Choroid plexus epithelial cell (primary cell): Measurements from ENCODE around the gene GALNT1.
A peak's percentile ranks its signal among the peaks of the same experiment; 100 is the strongest.

Experiments used
- DNase-seq: peaks from one replicate; pipeline ENCODE4 v3.0.0-alpha.2; 2010; ENCODE audit warnings: low read depth
- H3K4me3 ChIP-seq: 2 replicates; pipeline ENCODE4 v1.5.1; 2011; ENCODE audit warnings: low read depth, mild to moderate bottlenecking, control low read depth, low read length, moderate library complexity
- TF ChIP-seq, protein P1 (sequence below): conservative IDR thresholded peaks from 2 replicates; pipeline ENCODE4 v1.5.1; 2011; ENCODE audit warnings: low read depth, mild to moderate bottlenecking, control low read depth, inconsistent platforms, low read length, moderate library complexity

The GALNT1 gene

DNA sequence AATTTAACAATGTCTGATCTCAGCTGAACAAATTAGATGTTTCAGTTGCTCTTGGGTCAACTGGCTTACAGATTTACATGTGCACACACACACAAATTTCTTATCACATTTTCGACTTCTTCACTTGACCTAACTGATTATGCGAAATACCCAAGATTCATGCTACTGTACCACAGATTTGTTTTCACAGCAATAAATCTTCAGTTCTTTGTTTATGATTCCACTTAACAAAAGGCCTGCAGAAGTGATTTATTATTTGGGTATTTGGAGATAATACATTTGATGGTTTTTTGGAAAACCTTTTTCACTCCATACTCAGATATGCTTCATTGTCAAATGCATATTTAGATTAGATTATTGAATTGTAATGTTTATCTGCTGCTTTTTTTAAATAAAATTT is 129.0 kb downstream of the GALNT1 start:
- TF ChIP-seq, protein P1, sequence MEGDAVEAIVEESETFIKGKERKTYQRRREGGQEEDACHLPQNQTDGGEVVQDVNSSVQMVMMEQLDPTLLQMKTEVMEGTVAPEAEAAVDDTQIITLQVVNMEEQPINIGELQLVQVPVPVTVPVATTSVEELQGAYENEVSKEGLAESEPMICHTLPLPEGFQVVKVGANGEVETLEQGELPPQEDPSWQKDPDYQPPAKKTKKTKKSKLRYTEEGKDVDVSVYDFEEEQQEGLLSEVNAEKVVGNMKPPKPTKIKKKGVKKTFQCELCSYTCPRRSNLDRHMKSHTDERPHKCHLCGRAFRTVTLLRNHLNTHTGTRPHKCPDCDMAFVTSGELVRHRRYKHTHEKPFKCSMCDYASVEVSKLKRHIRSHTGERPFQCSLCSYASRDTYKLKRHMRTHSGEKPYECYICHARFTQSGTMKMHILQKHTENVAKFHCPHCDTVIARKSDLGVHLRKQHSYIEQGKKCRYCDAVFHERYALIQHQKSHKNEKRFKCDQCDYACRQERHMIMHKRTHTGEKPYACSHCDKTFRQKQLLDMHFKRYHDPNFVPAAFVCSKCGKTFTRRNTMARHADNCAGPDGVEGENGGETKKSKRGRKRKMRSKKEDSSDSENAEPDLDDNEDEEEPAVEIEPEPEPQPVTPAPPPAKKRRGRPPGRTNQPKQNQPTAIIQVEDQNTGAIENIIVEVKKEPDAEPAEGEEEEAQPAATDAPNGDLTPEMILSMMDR, result no peak
- DNase-seq, result no peak
- H3K4me3 ChIP-seq, result no peak overlapping the region

DNA sequence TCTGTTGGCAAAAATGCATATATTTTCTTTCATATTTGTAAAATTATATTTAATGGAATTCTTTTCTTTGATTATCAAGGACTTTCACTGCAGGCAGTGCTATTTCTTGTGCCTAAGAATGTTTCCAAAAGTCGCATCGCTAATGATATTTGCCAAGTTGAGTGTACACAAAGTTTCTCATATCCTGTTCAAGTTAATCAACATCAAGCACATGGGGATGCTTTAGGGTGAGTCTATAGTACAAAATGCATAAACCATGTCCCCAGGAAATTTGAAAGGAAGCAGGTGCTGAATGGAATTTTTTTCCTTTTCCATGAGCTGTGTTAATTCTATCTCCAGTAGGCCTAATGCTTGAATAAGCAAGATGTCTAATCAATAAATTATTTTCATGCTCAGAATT is 129.7 kb downstream of the GALNT1 start:
- TF ChIP-seq, protein P1, result no peak
- DNase-seq, result no peak
- H3K4me3 ChIP-seq, result no peak overlapping the region

DNA sequence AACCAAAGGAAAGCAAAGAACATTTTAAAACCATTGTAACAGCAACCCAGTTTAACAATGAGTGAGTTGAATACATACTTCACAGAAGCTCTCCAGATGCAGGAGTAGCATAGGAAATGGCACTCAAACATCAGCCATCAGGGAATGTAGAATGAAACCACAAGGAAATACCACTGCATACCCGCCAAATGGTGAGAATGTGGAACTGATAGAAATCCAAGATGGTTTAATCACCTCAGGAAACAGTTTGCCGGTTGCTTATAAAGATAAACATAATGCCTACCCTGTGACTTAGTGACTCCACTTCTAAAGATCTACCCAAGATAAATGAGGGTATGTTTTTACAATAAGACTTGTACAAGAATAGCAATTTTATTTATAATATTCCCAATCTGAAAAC is 132.0 kb downstream of the GALNT1 start:
- peak; percentile 71 for DNase-seq
- TF ChIP-seq, protein P1, result peak; percentile 7
- H3K4me3 ChIP-seq, result no peak overlapping the region

DNA sequence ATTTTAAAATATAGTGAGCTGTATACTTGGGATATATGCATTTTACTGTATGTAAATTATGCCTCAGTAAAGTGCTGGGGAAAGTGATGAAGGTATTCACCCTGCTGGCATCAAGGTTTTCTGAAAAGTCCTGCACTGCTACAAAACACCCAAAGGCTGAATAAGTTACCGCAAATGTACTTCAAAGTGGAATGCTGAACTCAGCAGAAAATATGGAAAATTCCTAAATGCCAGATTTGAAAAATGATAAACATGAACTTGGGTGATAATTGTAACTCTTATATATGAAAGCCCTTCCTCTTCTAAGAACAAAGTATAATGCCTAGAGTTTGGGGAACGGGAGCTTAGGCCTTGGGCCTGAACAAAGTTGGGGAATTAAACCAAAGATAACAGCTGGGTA is 133.0 kb downstream of the GALNT1 start:
- no peak overlapping the region for H3K4me3 ChIP-seq
- TF ChIP-seq, protein P1, result no peak
- DNase-seq, result no peak

DNA sequence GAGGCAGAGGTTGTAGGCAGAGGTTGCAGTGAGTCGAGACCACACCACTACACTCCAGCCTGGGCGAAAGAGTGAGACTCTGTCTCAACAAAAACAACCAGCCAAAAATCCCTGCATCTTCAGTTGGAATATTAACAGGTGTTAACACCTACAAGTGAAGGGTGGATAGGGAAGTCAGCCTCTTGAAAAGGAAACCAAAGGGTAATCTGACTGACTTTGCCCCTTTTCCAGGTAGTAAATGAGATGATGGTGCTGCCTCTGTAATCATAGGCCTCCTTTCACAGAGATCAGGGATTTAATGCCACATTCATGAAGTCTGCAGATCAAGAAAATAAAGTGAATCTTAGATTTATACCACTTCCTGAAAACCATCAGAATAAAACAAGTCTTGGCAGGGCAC is 133.6 kb downstream of the GALNT1 start:
- DNase-seq, result no peak
- TF ChIP-seq, protein P1, result no peak
- H3K4me3 ChIP-seq, result no peak overlapping the region

DNA sequence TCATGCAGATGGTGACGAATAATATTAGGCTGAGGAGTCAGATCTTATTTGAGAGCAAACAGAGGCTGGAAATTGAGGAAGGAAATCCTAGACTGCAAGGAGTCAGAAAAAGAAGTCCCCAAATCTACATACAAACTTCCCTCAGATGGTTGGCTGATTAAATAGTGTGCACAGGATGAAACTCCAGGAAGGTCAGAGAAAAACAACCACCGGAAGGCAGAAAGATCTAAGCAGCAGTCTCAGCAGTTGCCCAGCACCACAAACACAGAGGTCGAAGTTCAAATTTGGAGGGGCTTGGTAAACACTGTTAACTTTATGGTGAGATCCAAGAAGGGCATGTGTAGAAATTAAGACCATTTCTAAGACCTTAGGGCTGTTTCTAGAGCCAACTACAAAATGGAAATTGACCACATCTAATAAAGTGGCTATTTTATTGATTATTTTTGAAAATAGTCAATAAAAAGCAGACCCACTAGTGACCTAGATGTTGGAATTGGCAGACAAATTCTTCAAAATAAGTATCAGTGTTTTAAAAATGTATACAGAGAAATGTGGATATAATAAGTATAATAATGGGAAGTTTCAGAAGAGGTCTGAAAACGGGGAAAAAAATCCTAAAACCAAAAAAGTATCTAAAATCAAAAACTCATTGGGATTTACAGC is 134.8 kb downstream of the GALNT1 start:
- no peak overlapping the region for H3K4me3 ChIP-seq
- TF ChIP-seq, protein P1, result no peak
- DNase-seq, result no peak

DNA sequence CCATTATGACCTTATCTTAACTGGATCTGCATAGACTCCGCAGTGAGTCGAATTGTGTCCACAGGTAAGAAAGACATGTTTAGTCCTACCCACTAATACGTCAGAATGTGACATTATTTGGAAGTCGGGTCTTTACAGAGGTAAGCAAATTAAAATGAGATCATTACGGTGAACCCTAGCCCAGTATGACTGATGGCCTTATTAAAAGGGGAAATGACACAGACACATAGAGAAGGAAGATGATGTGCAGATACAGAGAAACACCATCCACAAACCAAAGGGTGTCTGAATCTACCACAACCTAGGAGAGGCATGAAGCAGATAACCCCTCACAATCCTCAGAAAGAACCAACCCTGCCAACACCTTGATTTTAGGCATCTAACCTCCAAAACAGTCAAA is 135.6 kb downstream of the GALNT1 start:
- TF ChIP-seq, protein P1, result no peak
- DNase-seq, result no peak
- H3K4me3 ChIP-seq, result no peak overlapping the region
